Cardiac fibroblast (primary cell): Measurements from ENCODE around the gene RAX2.

Experiments
- DNase-seq, 2 donors: peaks; one replicate each; pipeline versions ENCODE4 v3.0.0 to v3.0.0-alpha.2; 2010; ENCODE audit warnings: low read depth in 2 of 2
- H3K4me3 ChIP-seq, 2 donors: replicated peaks in 1 of 2; 1 replicate in 1 of 2; 2 replicates in 1 of 2; pipeline ENCODE4 v1.5.1; 2011; ENCODE audit warnings: low read depth in 2 of 2, low read length in 2 of 2, mild to moderate bottlenecking in 2 of 2, moderate library complexity in 1 of 2
- CTCF ChIP-seq: IDR thresholded peaks from one replicate; pipeline ENCODE4 v1.5.1; 2011; ENCODE audit warnings: low read depth, mild to moderate bottlenecking, low read length, inconsistent platforms

Gene RAX2

DNA sequence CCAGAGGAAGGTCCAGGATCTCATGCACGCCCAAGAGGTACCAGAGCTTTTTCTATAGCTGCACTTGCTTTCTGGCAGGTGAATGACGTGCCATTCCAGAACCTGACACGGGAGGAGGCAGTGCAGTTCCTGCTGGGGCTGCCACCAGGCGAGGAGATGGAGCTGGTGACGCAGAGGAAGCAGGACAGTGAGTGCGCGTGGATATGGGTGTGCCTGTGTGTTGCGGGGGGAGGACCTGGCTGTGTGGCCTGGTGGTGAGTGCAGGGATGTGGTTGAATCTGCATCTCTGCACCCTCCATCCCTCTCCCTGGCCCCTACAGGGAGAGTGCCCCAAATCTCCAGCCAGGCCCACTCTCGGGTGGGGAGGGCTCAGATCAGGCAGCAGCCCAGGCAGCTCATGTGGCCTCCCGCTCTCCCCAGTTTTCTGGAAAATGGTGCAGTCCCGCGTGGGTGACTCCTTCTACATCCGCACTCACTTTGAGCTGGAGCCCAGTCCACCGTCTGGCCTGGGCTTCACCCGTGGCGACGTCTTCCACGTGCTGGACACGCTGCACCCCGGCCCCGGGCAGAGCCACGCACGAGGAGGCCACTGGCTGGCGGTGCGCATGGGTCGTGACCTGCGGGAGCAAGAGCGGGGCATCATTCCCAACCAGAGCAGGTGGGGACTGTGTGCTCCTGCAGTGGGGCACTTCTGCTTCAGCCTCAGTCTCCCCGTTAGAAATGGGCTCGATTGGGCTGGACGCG lies 33.4 kb downstream of the RAX2 start:
- H3K4me3 ChIP-seq = no peak overlapping the region
- DNase-seq = no peak
- no peak for TF ChIP-seq CTCF

DNA sequence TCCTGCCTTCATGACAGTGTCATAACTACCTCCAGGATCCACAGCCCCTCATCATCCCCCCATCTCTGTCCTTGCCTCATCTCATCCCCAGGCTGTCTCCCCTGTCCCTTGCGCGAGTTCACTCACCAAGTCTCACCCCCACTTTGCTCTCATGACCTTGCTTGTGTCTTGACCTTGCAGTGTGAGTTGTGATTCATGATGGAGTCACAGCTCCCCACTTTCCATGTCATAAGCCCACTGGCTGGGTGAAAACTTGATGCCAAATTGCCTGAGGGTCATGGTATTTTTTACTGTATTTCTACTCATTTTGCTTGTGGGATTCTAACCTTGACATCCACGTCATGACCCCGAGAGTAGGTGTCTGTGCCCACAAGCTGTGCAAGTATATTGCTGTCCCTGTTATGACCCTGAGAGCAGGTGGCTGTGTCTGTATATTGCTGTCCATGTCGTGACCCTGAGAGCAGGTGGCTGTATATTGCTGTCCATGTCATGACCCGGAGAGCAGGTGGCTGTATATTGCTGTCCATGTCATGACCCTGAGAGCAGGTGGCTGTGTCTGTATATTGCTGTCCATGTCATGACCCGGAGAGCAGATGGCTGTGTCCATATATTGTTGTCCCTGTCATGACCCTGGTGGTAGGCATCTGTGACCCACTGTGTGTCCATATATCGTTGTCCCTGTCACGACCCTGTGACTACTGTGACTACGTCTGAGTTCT lies 34.4 kb downstream of the RAX2 start:
- no peak for TF ChIP-seq CTCF
- DNase-seq = no peak
- H3K4me3 ChIP-seq = no peak overlapping the region

DNA sequence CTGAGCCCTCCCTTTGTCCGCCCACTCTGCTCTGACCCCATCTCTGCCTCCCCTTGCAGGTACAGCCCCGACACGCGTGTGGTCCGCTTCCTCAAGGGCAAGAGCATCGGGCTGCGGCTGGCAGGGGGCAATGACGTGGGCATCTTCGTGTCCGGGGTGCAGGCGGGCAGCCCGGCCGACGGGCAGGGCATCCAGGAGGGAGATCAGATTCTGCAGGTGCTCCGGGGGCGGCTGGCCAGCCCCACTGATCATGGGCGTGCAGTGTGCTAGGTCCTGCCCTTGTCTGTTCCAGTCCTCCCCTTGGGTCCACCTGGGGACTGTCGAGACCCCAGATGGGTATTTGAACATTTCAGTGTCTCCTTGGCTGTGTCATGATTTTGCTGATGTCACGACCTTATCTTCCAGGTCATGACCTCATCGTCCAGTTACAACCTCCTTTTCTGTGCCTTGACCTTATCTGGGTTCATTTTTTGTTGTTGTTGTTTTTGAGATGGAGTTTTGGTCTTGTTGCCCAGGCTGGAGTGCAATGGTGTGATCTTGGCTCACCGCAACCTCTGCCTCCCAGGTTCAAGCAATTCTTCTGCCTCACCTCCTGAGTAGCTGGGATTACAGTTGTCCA lies 35.8 kb downstream of the RAX2 start:
- TF ChIP-seq CTCF = no peak
- H3K4me3 ChIP-seq = no peak overlapping the region
- DNase-seq = no peak

GRCh38 chr19:3734310-3734600 lies 37.8 kb downstream of the RAX2 start:
- H3K4me3 ChIP-seq = no peak overlapping the region
- no peak for TF ChIP-seq CTCF
- no peak for DNase-seq

DNA sequence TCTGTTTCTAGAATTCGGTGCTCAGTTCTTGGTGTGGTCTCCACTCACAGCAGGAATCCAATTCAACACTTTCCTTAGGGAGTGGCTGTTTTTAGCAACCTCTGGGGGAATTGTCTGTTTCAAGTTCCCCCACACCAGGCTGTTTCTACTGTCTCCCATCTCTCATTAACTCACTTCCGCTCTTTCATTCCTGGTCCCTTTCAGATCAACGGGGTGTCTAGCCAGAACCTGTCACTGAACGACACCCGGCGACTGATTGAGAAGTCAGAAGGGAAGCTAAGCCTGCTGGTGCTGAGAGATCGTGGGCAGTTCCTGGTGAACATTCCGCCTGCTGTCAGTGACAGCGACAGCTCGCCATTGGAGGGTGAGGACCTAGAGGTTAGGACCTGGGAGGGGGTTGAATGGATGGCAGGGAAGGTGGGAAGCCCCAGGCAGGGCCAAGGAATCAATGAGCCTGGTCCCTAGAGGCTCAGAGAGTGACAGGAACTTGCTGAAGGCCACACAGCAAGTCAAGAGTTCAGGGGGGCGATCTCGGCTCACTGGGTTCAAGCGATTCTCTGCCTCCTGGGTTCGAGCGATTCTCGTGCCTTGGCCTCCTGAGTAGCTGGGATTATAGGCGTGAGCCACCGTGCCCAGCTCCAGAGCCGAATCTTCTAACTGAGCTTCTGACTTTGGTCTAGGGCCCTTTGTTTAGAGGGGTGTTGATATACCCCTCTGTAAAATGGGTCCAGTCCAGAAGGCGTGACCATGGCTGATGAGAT lies 38.3 kb downstream of the RAX2 start:
- no peak for DNase-seq
- no peak overlapping the region for H3K4me3 ChIP-seq
- TF ChIP-seq CTCF = no peak

GRCh38 chr19:3732108-3732507 lies 39.9 kb downstream of the RAX2 start:
- no peak overlapping the region for H3K4me3 ChIP-seq
- no peak for TF ChIP-seq CTCF
- DNase-seq = no peak
